Measurements from ENCODE around the gene GNAT1. TPM values are rescaled to one million over a fixed set of nuclear protein-coding genes. Genes with fewer than 3 reads are reported as not detected.

The GNAT1 gene
- total RNA-seq, 1 donor from 2014 or later = 0.12 TPM

DNA sequence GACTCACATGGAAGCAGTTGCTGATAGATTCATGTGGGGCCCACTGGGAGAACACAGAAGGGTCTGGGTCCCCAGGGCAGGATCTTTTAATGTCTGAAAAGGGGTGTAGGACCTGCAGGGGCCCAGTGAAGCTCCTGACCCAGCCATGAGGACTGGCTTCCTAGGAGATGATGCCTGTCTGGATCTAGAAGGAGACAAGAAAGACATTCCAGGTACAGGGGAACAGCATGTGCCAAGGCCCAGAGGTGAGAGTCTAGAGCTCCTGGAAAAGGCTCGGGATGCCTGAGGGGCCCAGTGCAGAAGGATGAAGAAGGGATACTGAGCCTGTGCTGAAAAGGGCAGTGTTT is 41.0 kb upstream of the GNAT1 start:
- no peak for DNase-seq (ENCODE audit: low spot score, unreplicated experiment)
- H3K36me3 Mint-ChIP-seq (ENCODE audit: insufficient read depth) = no peaks in the 10 kb centered on the region
- H3K9me3 Mint-ChIP-seq (ENCODE audit: low read depth) = no peaks in the 10 kb centered on the region
- H3K4me3 Mint-ChIP-seq (ENCODE audit: low read depth) = no peak overlapping the region
- peak overlapping the region; percentile 18 for H3K27ac Mint-ChIP-seq
- peaks cover 34% of the 10 kb centered on the region for H3K27me3 Mint-ChIP-seq
- peaks cover 12% of the 10 kb centered on the region for H3K4me1 Mint-ChIP-seq (ENCODE audit: low read depth)
- no peak for TF ChIP-seq CTCF (IDR thresholded peaks at IDR 0.05; ENCODE audit: unreplicated experiment)

DNA sequence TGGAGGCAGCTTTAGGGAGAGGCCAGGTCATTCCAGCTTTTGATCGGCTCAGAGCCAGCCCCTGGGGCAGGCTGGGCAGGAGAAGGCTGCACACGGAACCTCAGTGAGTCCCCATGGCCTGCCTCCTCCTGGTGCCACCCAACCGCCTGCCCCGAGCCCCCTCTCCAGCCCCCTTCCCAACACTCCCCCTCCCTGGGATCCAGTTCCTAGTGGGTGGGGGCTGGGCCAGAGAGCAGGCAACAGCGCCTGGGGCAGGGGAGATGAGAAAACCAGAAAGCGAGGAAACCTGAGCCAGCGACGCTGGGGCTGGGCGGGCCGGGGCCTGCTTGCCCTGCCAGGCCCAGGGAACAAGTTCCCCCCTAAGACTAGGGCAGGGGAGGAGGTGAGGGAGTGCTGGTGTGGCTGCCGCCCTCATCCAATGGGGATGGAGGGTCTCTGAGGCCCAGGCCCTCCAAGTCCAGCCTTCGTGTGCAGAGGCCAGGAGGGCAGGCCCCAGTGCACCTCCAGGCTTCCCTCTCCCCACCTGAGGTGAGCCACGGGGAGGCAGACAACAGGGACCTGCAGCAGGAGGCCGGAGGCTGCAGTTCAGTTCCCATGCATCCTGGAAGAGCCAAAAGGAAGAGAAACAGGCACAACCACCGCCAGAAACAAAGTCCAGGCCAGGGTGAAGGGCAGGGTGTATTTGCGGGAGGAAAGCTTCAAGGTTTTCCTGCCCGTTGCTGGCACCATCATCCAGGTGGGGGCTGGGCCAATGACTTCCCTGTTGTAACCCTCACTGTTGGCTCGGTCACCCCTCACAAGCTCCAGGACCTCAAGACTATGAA is 40.3 kb upstream of the GNAT1 start:
- Mint-ChIP-seq H3K4me3 (ENCODE audit: low read depth) (no peak overlapping the region), H3K27ac (peak overlapping the region; percentile 79), H3K9me3 (ENCODE audit: low read depth) (no peaks in the 10 kb centered on the region), H3K4me1 (ENCODE audit: low read depth) (peaks cover 16% of the 10 kb centered on the region), H3K27me3 (peaks cover 34% of the 10 kb centered on the region), H3K36me3 (ENCODE audit: insufficient read depth) (no peaks in the 10 kb centered on the region)
- no peak for TF ChIP-seq CTCF (IDR thresholded peaks at IDR 0.05; ENCODE audit: unreplicated experiment)
- no peak for DNase-seq (ENCODE audit: low spot score, unreplicated experiment)

- Mint-ChIP-seq H3K27ac (no peak overlapping the region), H3K36me3 (ENCODE audit: insufficient read depth) (no peaks in the 10 kb centered on the region), H3K9me3 (ENCODE audit: low read depth) (no peaks in the 10 kb centered on the region), H3K4me3 (ENCODE audit: low read depth) (no peak overlapping the region), H3K4me1 (ENCODE audit: low read depth) (peaks cover 22% of the 10 kb centered on the region), H3K27me3 (peaks cover 34% of the 10 kb centered on the region)
- DNase-seq (ENCODE audit: low spot score, unreplicated experiment) = no peak
- no peak for TF ChIP-seq CTCF (IDR thresholded peaks at IDR 0.05; ENCODE audit: unreplicated experiment)
Observed at GRCh38 chr3:50151728-50152127, 39.7 kb upstream of the GNAT1 start.

- H3K36me3 Mint-ChIP-seq (ENCODE audit: insufficient read depth) = no peaks in the 10 kb centered on the region
- H3K27ac Mint-ChIP-seq = no peak overlapping the region
- peaks cover 25% of the 10 kb centered on the region for H3K27me3 Mint-ChIP-seq
- TF ChIP-seq CTCF (IDR thresholded peaks at IDR 0.05; ENCODE audit: unreplicated experiment) = no peak
- peak overlapping the region; percentile 68 for H3K4me3 Mint-ChIP-seq (ENCODE audit: low read depth)
- peaks cover 34% of the 10 kb centered on the region for H3K4me1 Mint-ChIP-seq (ENCODE audit: low read depth)
- no peak for DNase-seq (ENCODE audit: low spot score, unreplicated experiment)
- no peaks in the 10 kb centered on the region for H3K9me3 Mint-ChIP-seq (ENCODE audit: low read depth)
Observed at GRCh38 chr3:50153782-50154475, 37.5 kb upstream of the GNAT1 start.

GRCh38 chr3:50154476-50154839 is 37.0 kb upstream of the GNAT1 start:
- no peak overlapping the region for H3K27ac Mint-ChIP-seq
- H3K9me3 Mint-ChIP-seq (ENCODE audit: low read depth) = no peaks in the 10 kb centered on the region
- peak; percentile 44 for TF ChIP-seq CTCF (IDR thresholded peaks at IDR 0.05; ENCODE audit: unreplicated experiment)
- peak overlapping the region; percentile 68 for H3K4me3 Mint-ChIP-seq (ENCODE audit: low read depth)
- no peak for DNase-seq (ENCODE audit: low spot score, unreplicated experiment)
- H3K36me3 Mint-ChIP-seq (ENCODE audit: insufficient read depth) = no peaks in the 10 kb centered on the region
- peaks cover 34% of the 10 kb centered on the region for H3K4me1 Mint-ChIP-seq (ENCODE audit: low read depth)
- H3K27me3 Mint-ChIP-seq = peaks cover 25% of the 10 kb centered on the region

Data from progenitor cell of endocrine pancreas (in vitro differentiated cells).